HepG2 (cell line): ENCODE data around the gene RAD23A. TPM values are rescaled to one million over a fixed set of nuclear protein-coding genes. Genes with fewer than 3 reads are reported as not detected.

Experiments used
- AGO2 ChIP-seq: fragments of 200-400 bp; formaldehyde crosslinking; optimal IDR thresholded peaks from 2 replicates; pipeline ENCODE3; 2017; ENCODE audit warnings: mild to moderate bottlenecking, low read depth, low read length, moderate library complexity
- BRCA1 ChIP-seq: sonication (generic); formaldehyde crosslinking; IDR thresholded peaks from 2 replicates; pipeline ENCODE4 v1.4.0; 2020; ENCODE audit warnings: missing genetic modification reagents
- CENPX ChIP-seq: sonication (generic); formaldehyde crosslinking; IDR thresholded peaks from 2 replicates; pipeline ENCODE4 v1.9.0; 2021; ENCODE audit warnings: mild to moderate bottlenecking, missing genetic modification reagents, moderate library complexity
- FOXP1 ChIP-seq, 2 experiments: fragments of 450-650 bp in 1 of 2; IDR thresholded peaks; 2 replicates each; pipeline ENCODE4 v1.6.1; 2017 to 2018; ENCODE audit warnings: antibody characterized with exemption in 1 of 2
- HOXA3 ChIP-seq: sonication (generic); formaldehyde crosslinking; IDR thresholded peaks from 2 replicates; pipeline ENCODE4 v1.5.0; 2020; ENCODE audit warnings: missing genetic modification reagents
- MAFK ChIP-seq, 2 experiments: IDR thresholded peaks in 1 of 2; conservative IDR thresholded peaks in 1 of 2; 2 replicates each; pipeline ENCODE4 v1.6.1; 2011; ENCODE audit warnings: improper control_type of control experiment in 2 of 2, low read length in 2 of 2
- MED1 ChIP-seq: sonication (generic); formaldehyde crosslinking; IDR thresholded peaks from 2 replicates; pipeline ENCODE4 v1.4.0; 2020; ENCODE audit warnings: missing genetic modification reagents
- MIER2 ChIP-seq: IDR thresholded peaks from 2 replicates; pipeline ENCODE4 v1.6.1; 2016; ENCODE audit warnings: missing biosample characterization, missing genetic modification reagents
- RBFOX2 ChIP-seq: fragments of 200-400 bp; formaldehyde crosslinking; IDR thresholded peaks from 2 replicates; pipeline ENCODE4 v1.6.1; 2017; ENCODE audit warnings: low read depth, mild to moderate bottlenecking, low read length
- SAFB2 ChIP-seq: sonication (generic); formaldehyde crosslinking; IDR thresholded peaks from 2 replicates; pipeline ENCODE4 v1.5.1; 2020; ENCODE audit warnings: missing genetic modification reagents, low read depth, mild to moderate bottlenecking, borderline replicate concordance
- SIN3B ChIP-seq: fragments of 150-350 bp; IDR thresholded peaks from 2 replicates; pipeline ENCODE4 v1.6.1; 2014; ENCODE audit warnings: low read length
- TOPORS ChIP-seq: sonication (generic); formaldehyde crosslinking; IDR thresholded peaks from 2 replicates; pipeline ENCODE4 v1.8.0; 2023; ENCODE audit warnings: mild to moderate bottlenecking, missing genetic modification reagents
- ZBTB21 ChIP-seq: sonication (generic); formaldehyde crosslinking; IDR thresholded peaks from 2 replicates; pipeline ENCODE4 v1.4.0; 2020; ENCODE audit warnings: missing genetic modification reagents
- ZNF326 ChIP-seq: sonication (generic); formaldehyde crosslinking; IDR thresholded peaks from 2 replicates; pipeline ENCODE4 v1.4.0; 2020; ENCODE audit warnings: missing genetic modification reagents, borderline replicate concordance
- ZNF343 ChIP-seq: sonication (generic); formaldehyde crosslinking; IDR thresholded peaks from 2 replicates; pipeline ENCODE4 v1.4.0; 2020; ENCODE audit warnings: mild to moderate bottlenecking, missing genetic modification reagents
- ZNF7 ChIP-seq: IDR thresholded peaks from 2 replicates; pipeline ENCODE4 v1.6.1; 2016; ENCODE audit warnings: missing biosample characterization, missing genetic modification reagents
- polyA plus RNA-seq, 8 experiments: library from polyadenylated mRNA; depleted of rRNA in 3 of 8; stranded (reverse) in 7 of 8; unstranded in 1 of 8; fragments of >200 nt; fragmentation: Illumina TruSeq in 4 of 8; extraction: Trizol in 4 of 8; gene quantifications; 2 replicates each; pipeline versions ENCODE4 v1.2.1 to v1.2.3, GENCODE V29; 2011 to 2016; ENCODE audit warnings: low read depth in 4 of 8, missing spikeins in 1 of 8, mixed read lengths in 1 of 8; ENCODE audit not compliant: insufficient read depth in 1 of 8
- total RNA-seq, 5 experiments: library from RNA; depleted of rRNA; stranded (reverse); fragments of >200 nt; fragmentation: Illumina TruSeq; extraction: Trizol; gene quantifications; 2 replicates each; pipeline ENCODE4 v1.2.3, GENCODE V29; 2016; ENCODE audit warnings: low read depth in 1 of 5
- TF ChIP-seq, protein P1 (sequence below): sonication (generic); formaldehyde crosslinking; IDR thresholded peaks from 2 replicates; pipeline ENCODE4 v1.4.0; 2020; ENCODE audit warnings: missing genetic modification reagents, borderline replicate concordance
- TF ChIP-seq, protein P2 (sequence below): conservative IDR thresholded peaks from 2 replicates; pipeline ENCODE4 v1.6.1; 2018; ENCODE audit warnings: missing genetic modification reagents
- TF ChIP-seq, protein P3 (sequence below): IDR thresholded peaks from 2 replicates; pipeline ENCODE4 v1.6.1; 2012; ENCODE audit warnings: low read depth, low read length, improper control_type of control experiment
- TF ChIP-seq, protein P4 (sequence below): sonication (generic); formaldehyde crosslinking; IDR thresholded peaks from 2 replicates; pipeline ENCODE4 v1.8.1; 2023; ENCODE audit warnings: mild to moderate bottlenecking, missing genetic modification reagents
- TF ChIP-seq, protein P5 (sequence below): IDR thresholded peaks from 2 replicates; pipeline ENCODE4 v1.6.1; 2016; ENCODE audit warnings: low read depth, borderline replicate concordance
- TF ChIP-seq, protein P6 (sequence below): IDR thresholded peaks from 2 replicates; pipeline ENCODE4 v1.6.1; 2016; ENCODE audit warnings: low read depth

The RAD23A gene
- total and polyA plus RNA-seq, 2 of the 13 experiments (the other 11 are each of a cell fraction or from before 2014, with no cell fraction given), result 42.5 to 54.2 TPM

DNA sequence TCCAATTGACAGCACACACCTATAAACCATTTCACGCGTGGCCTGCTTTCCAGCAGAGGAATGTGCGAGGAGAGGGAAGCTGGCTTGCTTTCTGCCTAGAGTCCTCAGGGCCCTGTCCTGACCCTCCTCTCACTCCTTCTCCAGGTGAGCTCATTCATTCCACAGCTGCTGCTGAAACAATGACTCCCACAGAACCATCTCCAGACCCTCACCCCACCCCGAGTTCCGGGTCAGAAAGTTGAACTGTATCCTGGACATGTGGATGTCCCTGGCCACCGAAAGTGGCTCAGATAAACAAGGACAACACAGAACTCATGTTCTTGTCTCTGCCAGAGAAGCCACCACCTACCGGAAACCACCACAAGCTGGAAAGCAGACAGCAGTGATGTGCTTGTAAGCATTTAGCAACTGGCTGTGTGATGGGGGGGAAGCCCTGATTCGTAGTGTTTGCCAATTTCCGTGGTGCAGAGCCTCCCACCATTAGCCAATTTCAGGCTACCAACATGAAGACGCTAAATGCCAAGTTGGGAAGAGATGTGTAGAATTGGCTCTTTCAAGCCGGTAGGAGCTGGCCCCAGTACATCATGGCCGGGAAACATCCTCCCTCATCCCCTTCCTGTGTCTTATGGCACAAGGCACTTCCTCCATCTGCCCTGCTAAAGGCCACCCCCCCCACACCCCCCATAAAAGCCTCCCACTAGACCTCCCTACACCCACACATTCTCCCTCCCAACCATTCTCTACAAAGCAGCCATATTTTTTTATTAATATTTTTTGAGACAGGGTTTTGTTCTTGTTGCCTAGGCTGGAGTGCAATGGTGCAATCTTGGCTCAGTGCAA, 31.6 kb upstream of the RAD23A start (continued):
- TF ChIP-seq, protein P1, sequence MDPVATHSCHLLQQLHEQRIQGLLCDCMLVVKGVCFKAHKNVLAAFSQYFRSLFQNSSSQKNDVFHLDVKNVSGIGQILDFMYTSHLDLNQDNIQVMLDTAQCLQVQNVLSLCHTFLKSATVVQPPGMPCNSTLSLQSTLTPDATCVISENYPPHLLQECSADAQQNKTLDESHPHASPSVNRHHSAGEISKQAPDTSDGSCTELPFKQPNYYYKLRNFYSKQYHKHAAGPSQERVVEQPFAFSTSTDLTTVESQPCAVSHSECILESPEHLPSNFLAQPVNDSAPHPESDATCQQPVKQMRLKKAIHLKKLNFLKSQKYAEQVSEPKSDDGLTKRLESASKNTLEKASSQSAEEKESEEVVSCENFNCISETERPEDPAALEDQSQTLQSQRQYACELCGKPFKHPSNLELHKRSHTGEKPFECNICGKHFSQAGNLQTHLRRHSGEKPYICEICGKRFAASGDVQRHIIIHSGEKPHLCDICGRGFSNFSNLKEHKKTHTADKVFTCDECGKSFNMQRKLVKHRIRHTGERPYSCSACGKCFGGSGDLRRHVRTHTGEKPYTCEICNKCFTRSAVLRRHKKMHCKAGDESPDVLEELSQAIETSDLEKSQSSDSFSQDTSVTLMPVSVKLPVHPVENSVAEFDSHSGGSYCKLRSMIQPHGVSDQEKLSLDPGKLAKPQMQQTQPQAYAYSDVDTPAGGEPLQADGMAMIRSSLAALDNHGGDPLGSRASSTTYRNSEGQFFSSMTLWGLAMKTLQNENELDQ (CRISPR knock-in tag), result no peak
- TF ChIP-seq AGO2 (no peak), RBFOX2 (no peak), FOXP1 (IDR thresholded peaks at IDR 0.05) (no peak), FOXP1 (CRISPR knock-in tag; IDR thresholded peaks at IDR 0.05) (peak; percentile 54; the same call in 1 of the 2 replicates), ZBTB21 (CRISPR knock-in tag) (no peak), ZNF326 (CRISPR knock-in tag) (no peak), HOXA3 (CRISPR knock-in tag) (0 out of 2 replicates have a peak, but pooled peaks have one; percentile 8), TOPORS (CRISPR knock-in tag) (no peak), ZNF7 (CRISPR knock-in tag) (no peak), SAFB2 (CRISPR knock-in tag) (no peak), ZNF343 (no peak), MED1 (CRISPR knock-in tag) (peak; percentile 16; the same call in 1 of the 2 replicates), SIN3B (no peak), MAFK (conservative IDR thresholded peaks at IDR 0.05 in 1 of 2, IDR thresholded peaks at IDR 0.05 in 1 of 2; ENCODE audit: low read length in 2 of 2) (no peak), BRCA1 (no peak), CENPX (CRISPR knock-in tag) (no peak), MIER2 (no peak)
- TF ChIP-seq, protein P2, sequence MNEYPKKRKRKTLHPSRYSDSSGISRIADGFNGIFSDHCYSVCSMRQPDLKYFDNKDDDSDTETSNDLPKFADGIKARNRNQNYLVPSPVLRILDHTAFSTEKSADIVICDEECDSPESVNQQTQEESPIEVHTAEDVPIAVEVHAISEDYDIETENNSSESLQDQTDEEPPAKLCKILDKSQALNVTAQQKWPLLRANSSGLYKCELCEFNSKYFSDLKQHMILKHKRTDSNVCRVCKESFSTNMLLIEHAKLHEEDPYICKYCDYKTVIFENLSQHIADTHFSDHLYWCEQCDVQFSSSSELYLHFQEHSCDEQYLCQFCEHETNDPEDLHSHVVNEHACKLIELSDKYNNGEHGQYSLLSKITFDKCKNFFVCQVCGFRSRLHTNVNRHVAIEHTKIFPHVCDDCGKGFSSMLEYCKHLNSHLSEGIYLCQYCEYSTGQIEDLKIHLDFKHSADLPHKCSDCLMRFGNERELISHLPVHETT (CRISPR knock-in tag), result no peak
- TF ChIP-seq, protein P3, sequence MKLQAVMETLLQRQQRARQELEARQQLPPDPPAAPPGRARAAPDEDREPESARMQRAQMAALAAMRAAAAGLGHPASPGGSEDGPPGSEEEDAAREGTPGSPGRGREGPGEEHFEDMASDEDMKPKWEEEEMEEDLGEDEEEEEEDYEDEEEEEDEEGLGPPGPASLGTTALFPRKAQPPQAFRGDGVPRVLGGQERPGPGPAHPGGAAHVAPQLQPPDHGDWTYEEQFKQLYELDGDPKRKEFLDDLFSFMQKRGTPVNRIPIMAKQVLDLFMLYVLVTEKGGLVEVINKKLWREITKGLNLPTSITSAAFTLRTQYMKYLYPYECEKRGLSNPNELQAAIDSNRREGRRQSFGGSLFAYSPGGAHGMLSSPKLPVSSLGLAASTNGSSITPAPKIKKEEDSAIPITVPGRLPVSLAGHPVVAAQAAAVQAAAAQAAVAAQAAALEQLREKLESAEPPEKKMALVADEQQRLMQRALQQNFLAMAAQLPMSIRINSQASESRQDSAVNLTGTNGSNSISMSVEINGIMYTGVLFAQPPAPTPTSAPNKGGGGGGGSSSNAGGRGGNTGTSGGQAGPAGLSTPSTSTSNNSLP, result no peak
- TF ChIP-seq, protein P4, sequence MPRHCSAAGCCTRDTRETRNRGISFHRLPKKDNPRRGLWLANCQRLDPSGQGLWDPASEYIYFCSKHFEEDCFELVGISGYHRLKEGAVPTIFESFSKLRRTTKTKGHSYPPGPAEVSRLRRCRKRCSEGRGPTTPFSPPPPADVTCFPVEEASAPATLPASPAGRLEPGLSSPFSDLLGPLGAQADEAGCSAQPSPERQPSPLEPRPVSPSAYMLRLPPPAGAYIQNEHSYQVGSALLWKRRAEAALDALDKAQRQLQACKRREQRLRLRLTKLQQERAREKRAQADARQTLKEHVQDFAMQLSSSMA, result no peak
- TF ChIP-seq, protein P5, sequence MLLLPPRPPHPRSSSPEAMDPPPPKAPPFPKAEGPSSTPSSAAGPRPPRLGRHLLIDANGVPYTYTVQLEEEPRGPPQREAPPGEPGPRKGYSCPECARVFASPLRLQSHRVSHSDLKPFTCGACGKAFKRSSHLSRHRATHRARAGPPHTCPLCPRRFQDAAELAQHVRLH, result no peak
- TF ChIP-seq, protein P6, sequence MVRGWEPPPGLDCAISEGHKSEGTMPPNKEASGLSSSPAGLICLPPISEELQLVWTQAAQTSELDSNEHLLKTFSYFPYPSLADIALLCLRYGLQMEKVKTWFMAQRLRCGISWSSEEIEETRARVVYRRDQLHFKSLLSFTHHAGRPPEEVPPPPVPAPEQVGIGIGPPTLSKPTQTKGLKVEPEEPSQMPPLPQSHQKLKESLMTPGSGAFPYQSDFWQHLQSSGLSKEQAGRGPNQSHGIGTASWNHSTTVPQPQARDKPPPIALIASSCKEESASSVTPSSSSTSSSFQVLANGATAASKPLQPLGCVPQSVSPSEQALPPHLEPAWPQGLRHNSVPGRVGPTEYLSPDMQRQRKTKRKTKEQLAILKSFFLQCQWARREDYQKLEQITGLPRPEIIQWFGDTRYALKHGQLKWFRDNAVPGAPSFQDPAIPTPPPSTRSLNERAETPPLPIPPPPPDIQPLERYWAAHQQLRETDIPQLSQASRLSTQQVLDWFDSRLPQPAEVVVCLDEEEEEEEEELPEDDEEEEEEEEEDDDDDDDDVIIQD (CRISPR knock-in tag), result no peak
